ENCODE results near the gene RMDN3. TPM values are rescaled to one million over a fixed set of nuclear protein-coding genes. Genes with fewer than 3 reads are reported as not detected.

RMDN3 gene
- total RNA-seq, 1 donor, result 13.9 TPM

GRCh38 chr15:40782609-40783227 lies 27.7 kb upstream of the RMDN3 start:
- Histone ChIP-seq H3K27me3 (ENCODE audit: insufficient read depth, low read length) (no peaks in the 10 kb centered on the region), H3K4me1 (ENCODE audit: insufficient read depth, low read length) (peaks cover 13% of the 10 kb centered on the region), H3K9me3 (ENCODE audit: low read depth, low read length) (no peaks in the 10 kb centered on the region), H3K4me3 (ENCODE audit: low read length) (no peak overlapping the region)

GRCh38 chr15:40776537-40777141 lies 21.6 kb upstream of the RMDN3 start:
- Histone ChIP-seq H3K9me3 (ENCODE audit: low read depth, low read length) (no peaks in the 10 kb centered on the region), H3K27me3 (ENCODE audit: insufficient read depth, low read length) (no peaks in the 10 kb centered on the region), H3K4me3 (ENCODE audit: low read length) (no peak overlapping the region), H3K4me1 (ENCODE audit: insufficient read depth, low read length) (no peaks in the 10 kb centered on the region)

- Histone ChIP-seq H3K4me1 (ENCODE audit: insufficient read depth, low read length) (no peaks in the 10 kb centered on the region), H3K27me3 (ENCODE audit: insufficient read depth, low read length) (no peaks in the 10 kb centered on the region), H3K4me3 (ENCODE audit: low read length) (no peak overlapping the region), H3K9me3 (ENCODE audit: low read depth, low read length) (no peaks in the 10 kb centered on the region)
These were observed 20.9 kb upstream of the RMDN3 start for GRCh38 chr15:40775740-40776536.

GRCh38 chr15:40775007-40775406 lies 20.0 kb upstream of the RMDN3 start:
- no peaks in the 10 kb centered on the region for H3K27me3 ChIP-seq (ENCODE audit: insufficient read depth, low read length)
- no peaks in the 10 kb centered on the region for H3K9me3 ChIP-seq (ENCODE audit: low read depth, low read length)
- H3K4me3 ChIP-seq (ENCODE audit: low read length), result no peak overlapping the region
- H3K4me1 ChIP-seq (ENCODE audit: insufficient read depth, low read length), result peaks cover 4% of the 10 kb centered on the region

GRCh38 chr15:40773902-40774301 lies 18.8 kb upstream of the RMDN3 start:
- no peak overlapping the region for H3K4me3 ChIP-seq (ENCODE audit: low read length)
- H3K27me3 ChIP-seq (ENCODE audit: insufficient read depth, low read length), result no peaks in the 10 kb centered on the region
- H3K9me3 ChIP-seq (ENCODE audit: low read depth, low read length), result no peaks in the 10 kb centered on the region
- H3K4me1 ChIP-seq (ENCODE audit: insufficient read depth, low read length), result peaks cover 15% of the 10 kb centered on the region

- H3K4me3 ChIP-seq (ENCODE audit: low read length), result no peak overlapping the region
- no peaks in the 10 kb centered on the region for H3K9me3 ChIP-seq (ENCODE audit: low read depth, low read length)
- H3K4me1 ChIP-seq (ENCODE audit: insufficient read depth, low read length), result peaks cover 19% of the 10 kb centered on the region
- H3K27me3 ChIP-seq (ENCODE audit: insufficient read depth, low read length), result no peaks in the 10 kb centered on the region
These were observed 18.4 kb upstream of the RMDN3 start for GRCh38 chr15:40773496-40773895.

GRCh38 chr15:40772014-40772413 lies 17.0 kb upstream of the RMDN3 start:
- no peaks in the 10 kb centered on the region for H3K9me3 ChIP-seq (ENCODE audit: low read depth, low read length)
- no peaks in the 10 kb centered on the region for H3K27me3 ChIP-seq (ENCODE audit: insufficient read depth, low read length)
- H3K4me3 ChIP-seq (ENCODE audit: low read length), result no peak overlapping the region
- peaks cover 26% of the 10 kb centered on the region for H3K4me1 ChIP-seq (ENCODE audit: insufficient read depth, low read length)

GRCh38 chr15:40771242-40771641 lies 16.2 kb upstream of the RMDN3 start:
- Histone ChIP-seq H3K27me3 (ENCODE audit: insufficient read depth, low read length) (no peaks in the 10 kb centered on the region), H3K4me3 (ENCODE audit: low read length) (no peak overlapping the region), H3K4me1 (ENCODE audit: insufficient read depth, low read length) (peaks cover 26% of the 10 kb centered on the region), H3K9me3 (ENCODE audit: low read depth, low read length) (no peaks in the 10 kb centered on the region)

GRCh38 chr15:40770147-40770721 lies 15.2 kb upstream of the RMDN3 start:
- Histone ChIP-seq H3K9me3 (ENCODE audit: low read depth, low read length) (no peaks in the 10 kb centered on the region), H3K27me3 (ENCODE audit: insufficient read depth, low read length) (no peaks in the 10 kb centered on the region), H3K4me3 (ENCODE audit: low read length) (no peak overlapping the region), H3K4me1 (ENCODE audit: insufficient read depth, low read length) (peaks cover 33% of the 10 kb centered on the region)

GRCh38 chr15:40769274-40770146 lies 14.5 kb upstream of the RMDN3 start, which contains the start of gene C15orf62:
Gene C15orf62 (plus strand): TSS chr15:40769980. CDS start chr15:40770496, 516 bp downstream.
- no peaks in the 10 kb centered on the region for H3K9me3 ChIP-seq (ENCODE audit: low read depth, low read length)
- peaks cover 41% of the 10 kb centered on the region for H3K4me1 ChIP-seq (ENCODE audit: insufficient read depth, low read length)
- no peaks in the 10 kb centered on the region for H3K27me3 ChIP-seq (ENCODE audit: insufficient read depth, low read length)
- H3K4me3 ChIP-seq (ENCODE audit: low read length), result no peak within 1 kb of the TSS

GRCh38 chr15:40768521-40769273 lies 13.6 kb upstream of the RMDN3 start:
- Histone ChIP-seq H3K9me3 (ENCODE audit: low read depth, low read length) (no peaks in the 10 kb centered on the region), H3K4me3 (ENCODE audit: low read length) (no peak overlapping the region), H3K4me1 (ENCODE audit: insufficient read depth, low read length) (peaks cover 49% of the 10 kb centered on the region), H3K27me3 (ENCODE audit: insufficient read depth, low read length) (no peaks in the 10 kb centered on the region)

- no peaks in the 10 kb centered on the region for H3K27me3 ChIP-seq (ENCODE audit: insufficient read depth, low read length)
- H3K9me3 ChIP-seq (ENCODE audit: low read depth, low read length), result no peaks in the 10 kb centered on the region
- no peak overlapping the region for H3K4me3 ChIP-seq (ENCODE audit: low read length)
- peaks cover 55% of the 10 kb centered on the region for H3K4me1 ChIP-seq (ENCODE audit: insufficient read depth, low read length)
These were observed 12.9 kb upstream of the RMDN3 start for GRCh38 chr15:40767838-40768500.

- H3K4me1 ChIP-seq (ENCODE audit: insufficient read depth, low read length), result peaks cover 61% of the 10 kb centered on the region
These were observed 12.1 kb upstream of the RMDN3 start for GRCh38 chr15:40766906-40767837.

More at GRCh38 chr15:40766906-40767837, 12.1 kb upstream of the RMDN3 start:
- Histone ChIP-seq H3K4me3 (ENCODE audit: low read length) (no peak overlapping the region), H3K27me3 (ENCODE audit: insufficient read depth, low read length) (no peaks in the 10 kb centered on the region), H3K9me3 (ENCODE audit: low read depth, low read length) (no peaks in the 10 kb centered on the region)
